Heart right ventricle (tissue), 16 donors: Measurements from ENCODE around the gene EEA1. TPM values are rescaled to one million over a fixed set of nuclear protein-coding genes. Genes with fewer than 3 reads are reported as not detected.
A peak's percentile ranks its signal among the peaks of the same experiment; 100 is the strongest.

Experiments used
- ATAC-seq, 8 donors: fragments of 200-7000 bp; cut with Tn5 transposase; one replicate each; pipeline ENCODE4 v1.9.1; 2020; ENCODE audit warnings: mild to moderate bottlenecking in 8 of 8, moderate library complexity in 8 of 8, moderate number of reproducible peaks in 1 of 8
- DNase-seq, 2 donors: peaks; one replicate each; pipeline ENCODE4 v3.0.0-alpha.2; 2020
- H3K27ac ChIP-seq, 10 donors: fragments of 200-600 bp; sonication (generic) in 2 of 10; one replicate each; pipeline versions ENCODE4 v1.5.0 to v1.8.0; 2020 to 2022; ENCODE audit warnings: mild to moderate bottlenecking in 3 of 10
- H3K27me3 ChIP-seq, 7 donors: fragments of 200-600 bp; one replicate each; pipeline ENCODE4 v1.8.0; 2021 to 2022; ENCODE audit warnings: mild to moderate bottlenecking in 2 of 7
- H3K36me3 ChIP-seq, 9 donors: fragments of 200-600 bp; sonication (generic) in 1 of 9; one replicate each; pipeline versions ENCODE4 v1.5.0 to v1.8.0; 2020 to 2022; ENCODE audit warnings: mild to moderate bottlenecking in 2 of 9
- H3K4me1 ChIP-seq, 9 donors: fragments of 200-600 bp; sonication (generic) in 1 of 9; one replicate each; pipeline versions ENCODE4 v1.5.0 to v1.8.0; 2020 to 2022; ENCODE audit warnings: mild to moderate bottlenecking in 4 of 9
- H3K4me3 ChIP-seq, 10 donors: fragments of 200-600 bp; sonication (generic) in 2 of 10; one replicate each; pipeline versions ENCODE4 v1.5.0 to v1.8.0; 2020 to 2022; ENCODE audit warnings: mild to moderate bottlenecking in 7 of 10, moderate library complexity in 2 of 10
- H3K9me3 ChIP-seq, 11 donors: fragments of 200-600 bp in 10 of 11; sonication (generic) in 2 of 11; one replicate each; pipeline versions ENCODE4 v1.5.0 to v1.8.0; 2013 to 2022; ENCODE audit warnings: mild to moderate bottlenecking in 2 of 11, control low read depth in 1 of 11, moderate library complexity in 1 of 11
- CTCF ChIP-seq, 9 donors: fragments of 200-600 bp; sonication (generic) in 2 of 9; IDR thresholded peaks; one replicate each; pipeline versions ENCODE4 v1.5.0 to v1.8.0; 2021 to 2022; ENCODE audit warnings: antibody characterized with exemption in 9 of 9, mild to moderate bottlenecking in 5 of 9, moderate library complexity in 1 of 9
- WGBS, 2 donors: extraction: QIAGEN DNeasy Blood & Tissue Kit; methylation state at CpG; one replicate each; pipeline ENCODE4 v1.1.7; 2013; ENCODE audit warnings: inconsistent platforms in 1 of 2; 5-methylcytosine and 5-hydroxymethylcytosine counted together
- intact Hi-C, 10 donors: fragments of 100-400 bp; cut with DNase I; formaldehyde crosslinking; loops; one replicate each; pipeline versions ENCODE4 v1.11.1 to v1.14.2; 2022
- polyA plus RNA-seq, 2 donors: library from polyadenylated mRNA; stranded (reverse); fragments of 200-250 nt; gene quantifications; one replicate each; pipeline ENCODE4 v1.2.3, GENCODE V29; 2013
- total RNA-seq, 10 donors: library from RNA; stranded (reverse); fragmentation: NEBNext Ultra II Directional in 3 of 10; extraction: Animal tissue kit (Norgen Biotek cat#: 25700) in 3 of 10; gene quantifications; one replicate each; pipeline versions ENCODE4 v1.2.1 to v1.2.4, GENCODE V29; 2021 to 2023
- donor health status: Arrhythmogenic right ventricular cardiomyopathy.
- donor health status: ischemic (EF 13 %, LVEDD 7.1; RV severe dilation, severe dysfunction).
- donor health status: healthy with polysubstance abuse.
- donor health status: DM: no; HTN: yes; CAD: no.
- donor health status: DM: no; HTN: no; CAD: no.
- donor health status: ischemic (EF 25% LVEDD 6.9; RV normal size, moderate dysfunction).
- donor health status: ischemic (EF 25% LVEDD 5.7; RV mildly dilated, moderate dysfunction).
- donor health status: healthy.
- donor health status: DM: yes; HTN: yes; CAD: no.
- donor health status: Ischemic cardiomyopathy.
- donor health status: ischemic (EF 35%, LVEDD 5.7; RV mildly dilated, moderate dysfunction).
- donor health status: nonischemic (EF 11% LVEDD 7.7; RV severe dilation, severe dysfunction).
- donor health status: DM: yes; HTN: yes; CAD: no.
- donor health status: PGD.
- donor health status: ischemic (EF 29% LVEDD 5.4; RV normal size, mild dysfunction).
- donor health status: nonischemic (EF 23%, LVEDD 6.1; RV moderate dilation, normal function).

The EEA1 gene
- total and polyA plus RNA-seq, 12 donors, result 2.6 to 41.6 (median 30.5) TPM

- intact Hi-C loops, result no loop called here
- Histone ChIP-seq H3K9me3 (no peaks in the 10 kb centered on the region), H3K4me3 (no peak overlapping the region), H3K27ac (peak overlapping the region in 1 of 10 donors; percentile 11), H3K4me1 (peaks cover 0 to 17% (median 4%) of the 10 kb centered on the region in 9 donors), H3K27me3 (no peaks in the 10 kb centered on the region), H3K36me3 (no peaks in the 10 kb centered on the region)
- ATAC-seq, result no peak
- WGBS, 2 donors, result 55 to 75% methylated on average over 3 of the region's 3 CpGs
- no peak for DNase-seq
- TF ChIP-seq CTCF (IDR thresholded peaks at IDR 0.05), result no peak
These were observed 195.4 kb downstream of the EEA1 start for GRCh38 chr12:92733661-92734060.

- 82 to 87% methylated on average over 6 of the region's 6 CpGs for WGBS, 2 donors
- ATAC-seq (no peak), DNase-seq (no peak)
- H3K4me1 ChIP-seq, result peaks cover 0 to 17% (median 4%) of the 10 kb centered on the region in 9 donors
- H3K27ac ChIP-seq, result no peak overlapping the region
- H3K9me3 ChIP-seq, result no peaks in the 10 kb centered on the region
- H3K36me3 ChIP-seq, result no peaks in the 10 kb centered on the region
- no peak for TF ChIP-seq CTCF (IDR thresholded peaks at IDR 0.05)
- intact Hi-C loops, result no loop called here
- no peak overlapping the region for H3K4me3 ChIP-seq
- H3K27me3 ChIP-seq, result no peaks in the 10 kb centered on the region
These were observed 195.9 kb downstream of the EEA1 start for GRCh38 chr12:92733181-92733580.

GRCh38 chr12:92732716-92733115 lies 196.4 kb downstream of the EEA1 start:
- H3K27ac ChIP-seq, result no peak overlapping the region
- no peak overlapping the region for H3K4me3 ChIP-seq
- H3K9me3 ChIP-seq, result no peaks in the 10 kb centered on the region
- no peaks in the 10 kb centered on the region for H3K36me3 ChIP-seq
- H3K4me1 ChIP-seq, result peaks cover 0 to 17% (median 4%) of the 10 kb centered on the region in 9 donors
- whole genome bisulfite sequencing, 2 donors, result 89% methylated on average over 6 of the region's 6 CpGs
- intact Hi-C loops, result no loop called here
- H3K27me3 ChIP-seq, result no peaks in the 10 kb centered on the region
- no peak for DNase-seq
- ATAC-seq, result no peak
- no peak for TF ChIP-seq CTCF (IDR thresholded peaks at IDR 0.05)

GRCh38 chr12:92732216-92732615 lies 196.9 kb downstream of the EEA1 start:
- Histone ChIP-seq H3K4me3 (no peak overlapping the region), H3K27ac (no peak overlapping the region), H3K27me3 (no peaks in the 10 kb centered on the region), H3K4me1 (peaks cover 0 to 17% (median 4%) of the 10 kb centered on the region in 9 donors), H3K36me3 (no peaks in the 10 kb centered on the region), H3K9me3 (no peaks in the 10 kb centered on the region)
- 89 to 93% methylated on average over 5 of the region's 5 CpGs for WGBS, 2 donors
- no peak for ATAC-seq
- TF ChIP-seq CTCF (IDR thresholded peaks at IDR 0.05), result no peak
- DNase-seq, result no peak
- intact Hi-C loops, result no loop called here
